Activated CD4-positive, alpha-beta T cell treated with anti-CD3 and anti-CD28 coated beads, Interleukin-2, amount 50 U/mL, for 24 hours (primary cell): Measurements from ENCODE around the gene PSMB9.
"Not testable (repeated sequence)": the region's sequence is repeated elsewhere in the genome, so short reads cannot be mapped to it uniquely, and the experiment has no call there.

Experiments
- DNase-seq, 2 donors: peaks; one replicate each; pipeline ENCODE4 v3.0.0-alpha.2; 2020; ENCODE audit warnings: low read depth in 1 of 2, low spot score in 1 of 2

Gene PSMB9

DNA sequence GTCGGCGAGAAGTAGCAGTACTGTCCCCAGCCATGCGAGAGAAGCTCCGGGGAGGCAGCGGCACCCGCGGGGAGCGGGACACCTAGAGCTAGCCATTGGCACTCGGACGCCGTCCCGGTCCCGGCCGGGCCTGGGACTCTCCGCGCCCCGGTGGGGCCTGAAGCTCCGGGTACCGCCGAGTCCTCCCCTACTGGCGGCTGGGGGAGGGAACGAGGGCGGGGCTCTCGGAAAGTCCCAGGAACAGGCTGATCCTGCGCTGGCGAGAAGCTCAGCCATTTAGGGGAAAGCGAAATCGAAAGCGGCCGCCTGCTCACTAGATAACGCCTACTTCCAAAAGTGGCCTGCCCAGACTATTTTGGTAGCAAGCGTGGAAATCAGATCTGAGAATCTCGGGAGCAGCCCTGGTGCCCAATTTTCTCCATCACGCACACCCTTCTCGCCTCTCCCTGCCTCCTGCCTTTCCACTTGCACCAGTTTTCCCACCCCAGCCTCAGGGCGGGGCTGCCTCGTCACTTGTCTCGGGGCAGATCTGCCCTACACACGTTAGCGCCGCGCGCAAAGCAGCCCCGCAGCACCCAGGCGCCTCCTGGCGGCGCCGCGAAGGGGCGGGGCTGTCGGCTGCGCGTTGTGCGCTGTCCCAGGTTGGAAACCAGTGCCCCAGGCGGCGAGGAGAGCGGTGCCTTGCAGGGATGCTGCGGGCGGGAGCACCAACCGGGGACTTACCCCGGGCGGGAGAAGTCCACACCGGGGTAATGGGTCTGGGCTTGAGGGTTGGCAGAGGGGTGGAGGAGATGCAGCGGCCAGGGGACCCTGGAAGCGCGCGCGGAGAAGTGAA, at the start of gene PSMB9, which contains the start of gene TAP1:
PSMB9 (plus strand) TSS at position 652 of the 835 bp plus-strand sequence; CDS start at position 690, 38 bp downstream.
TAP1 (minus strand) TSS at position 164 of the 835 bp plus-strand sequence; CDS start at position 96, 68 bp downstream.
- peak; percentile 91 to 97 for DNase-seq

GRCh38 chr6:32805404-32805803, 48.6 kb upstream of the PSMB9 start:
- not testable (repeated sequence) for DNase-seq

GRCh38 chr6:32807020-32807580, 46.9 kb upstream of the PSMB9 start:
- no peak for DNase-seq

DNA sequence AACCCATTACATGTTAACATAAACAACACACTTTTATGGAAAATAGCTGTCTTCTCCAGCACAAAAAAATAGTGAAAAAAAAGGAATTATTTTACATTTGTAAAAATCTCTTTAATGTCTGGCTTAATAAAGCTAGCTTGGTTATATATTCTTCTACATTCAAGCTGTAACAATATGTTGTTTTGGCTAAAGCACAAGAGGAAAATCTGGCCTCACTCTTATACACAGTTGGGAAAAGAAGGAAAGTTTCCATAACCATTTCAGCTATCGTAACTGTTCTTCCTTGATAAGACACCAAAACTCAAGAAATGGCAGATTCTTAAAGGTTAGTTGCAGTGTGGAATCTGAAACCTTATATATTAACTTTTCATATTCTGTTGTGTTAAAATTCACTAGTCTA, 44.8 kb upstream of the PSMB9 start:
- no peak for DNase-seq

GRCh38 chr6:32814145-32814544, 39.8 kb upstream of the PSMB9 start:
- DNase-seq = no peak

- DNase-seq = no peak
These were observed 38.9 kb upstream of the PSMB9 start for GRCh38 chr6:32815115-32815514.

DNA sequence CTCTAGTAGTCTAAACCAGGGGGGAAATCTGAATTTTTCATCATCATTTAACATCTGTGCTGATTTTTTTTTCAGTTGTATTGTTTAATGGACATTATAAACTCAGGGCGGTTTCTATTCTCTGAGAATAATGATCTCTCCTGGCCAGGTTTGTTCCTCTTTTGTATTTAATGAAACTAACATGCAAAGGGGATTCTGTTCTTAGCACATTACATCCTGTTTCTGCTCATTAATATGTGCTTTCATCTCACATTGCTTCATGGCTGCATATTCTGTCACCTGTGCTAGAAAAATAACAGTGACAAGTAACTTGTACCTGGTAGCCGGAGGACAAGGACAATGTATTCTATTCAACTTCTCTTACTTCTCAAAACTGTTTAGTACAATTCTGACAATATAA, 38.0 kb upstream of the PSMB9 start:
- DNase-seq = no peak

GRCh38 chr6:32816746-32817204, 37.2 kb upstream of the PSMB9 start, which contains the start of gene HLA-DOB:
TSS of gene HLA-DOB (minus strand) at chr6:32817002. CDS start at chr6:32816951, 51 bp downstream.
- DNase-seq = no peak

DNA sequence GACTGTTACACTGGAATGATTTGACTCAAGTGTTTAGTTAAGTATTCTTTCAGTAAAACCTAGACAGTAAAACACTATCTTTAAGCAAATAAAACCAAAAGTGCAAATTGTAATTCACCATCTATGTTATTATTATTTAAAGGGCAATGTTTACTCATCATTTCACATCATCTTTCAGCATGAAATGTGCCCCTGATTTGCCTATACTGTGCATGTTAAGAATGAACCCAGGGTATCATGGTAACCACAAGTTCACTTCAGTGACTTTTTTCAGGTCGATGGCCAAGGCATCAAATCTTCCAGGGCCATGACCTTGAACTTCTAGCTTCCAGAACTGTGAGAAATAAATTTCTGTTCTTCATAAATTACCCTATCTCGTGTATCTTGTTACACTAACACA, 35.1 kb upstream of the PSMB9 start:
- no peak for DNase-seq

DNA sequence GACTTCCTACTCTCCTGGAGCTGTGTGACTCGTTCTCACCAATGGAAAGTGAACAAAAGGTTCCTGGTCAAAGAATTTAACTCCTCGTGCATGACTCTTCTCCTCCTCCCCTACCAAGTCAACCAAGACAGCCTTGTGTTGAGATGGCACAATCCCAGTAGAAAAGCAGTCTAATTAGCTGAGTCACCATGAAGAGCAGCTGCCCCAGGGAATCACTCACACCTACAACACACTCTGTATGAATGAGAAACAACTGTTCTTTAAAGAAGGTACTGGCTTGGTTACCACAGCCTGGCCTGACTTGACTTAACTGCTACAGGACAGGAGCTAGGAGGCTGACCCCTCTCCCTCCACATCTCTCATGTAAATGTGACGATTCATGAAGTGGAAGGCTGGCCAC, 34.3 kb upstream of the PSMB9 start:
- no peak for DNase-seq

GRCh38 chr6:32825966-32826365, 28.0 kb upstream of the PSMB9 start:
- DNase-seq = no peak

GRCh38 chr6:32827025-32827424, 27.0 kb upstream of the PSMB9 start:
- no peak for DNase-seq

DNA sequence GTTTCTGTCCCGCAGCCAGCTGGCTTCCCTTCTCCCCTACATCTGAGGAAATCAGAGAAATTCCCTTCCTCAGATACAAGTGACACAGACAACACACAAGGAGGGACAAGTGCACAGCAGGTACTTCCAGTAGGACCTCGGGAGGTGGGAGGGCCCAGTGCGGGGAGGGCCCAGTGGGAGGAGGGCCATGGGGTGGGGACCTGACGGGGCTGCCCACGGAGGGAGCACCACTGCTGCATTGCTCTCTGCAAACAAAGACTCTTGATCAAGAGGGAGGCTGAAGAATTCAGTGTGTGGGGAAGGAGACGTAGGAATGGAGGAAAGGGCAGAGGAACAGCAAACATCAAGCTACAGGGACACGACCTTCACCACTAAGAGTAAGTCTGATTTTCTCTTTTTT, 24.5 kb upstream of the PSMB9 start:
- DNase-seq = no peak

DNA sequence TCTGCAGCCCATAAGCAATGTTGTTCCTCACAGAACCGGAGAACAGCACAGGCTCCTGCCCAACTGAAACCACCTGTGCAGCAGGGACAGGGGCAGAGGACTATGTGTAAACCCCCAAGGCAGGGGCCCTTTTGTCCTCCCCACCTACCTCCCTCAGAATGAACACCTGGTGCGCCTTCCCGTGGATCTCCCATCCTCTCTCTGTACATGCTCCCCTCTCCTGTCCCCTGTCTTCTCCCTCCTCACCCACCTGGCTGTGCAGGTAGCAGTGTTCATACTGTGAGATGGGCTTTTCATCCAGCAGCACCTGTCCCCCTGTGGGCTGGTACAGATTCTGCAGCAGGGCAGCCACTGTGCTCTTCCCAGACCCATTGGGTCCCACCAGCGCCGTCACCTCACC, 24.0 kb upstream of the PSMB9 start:
- DNase-seq = no peak

GRCh38 chr6:32830936-32831335, 23.1 kb upstream of the PSMB9 start:
- no peak for DNase-seq

GRCh38 chr6:32832535-32832934, 21.5 kb upstream of the PSMB9 start:
- no peak for DNase-seq

DNA sequence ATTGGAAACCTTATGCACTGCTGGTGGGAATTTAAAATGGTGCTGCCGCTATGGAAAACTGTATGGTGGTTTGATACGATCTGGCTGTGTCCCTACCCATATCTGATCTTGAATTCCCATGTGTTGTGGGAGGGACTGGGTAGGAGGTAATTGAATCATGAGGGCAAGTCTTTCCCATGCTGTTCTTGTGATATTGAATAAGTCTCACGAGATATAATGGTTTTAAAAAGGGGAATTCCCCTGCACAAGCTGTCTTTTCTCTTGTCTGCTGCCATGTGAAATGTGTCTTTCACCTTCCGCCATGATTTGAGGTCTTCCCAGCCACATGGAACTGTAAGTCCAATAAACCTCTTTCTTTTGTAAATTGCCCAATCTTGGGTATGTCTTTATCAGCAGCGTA, 20.3 kb upstream of the PSMB9 start:
- no peak for DNase-seq

DNA sequence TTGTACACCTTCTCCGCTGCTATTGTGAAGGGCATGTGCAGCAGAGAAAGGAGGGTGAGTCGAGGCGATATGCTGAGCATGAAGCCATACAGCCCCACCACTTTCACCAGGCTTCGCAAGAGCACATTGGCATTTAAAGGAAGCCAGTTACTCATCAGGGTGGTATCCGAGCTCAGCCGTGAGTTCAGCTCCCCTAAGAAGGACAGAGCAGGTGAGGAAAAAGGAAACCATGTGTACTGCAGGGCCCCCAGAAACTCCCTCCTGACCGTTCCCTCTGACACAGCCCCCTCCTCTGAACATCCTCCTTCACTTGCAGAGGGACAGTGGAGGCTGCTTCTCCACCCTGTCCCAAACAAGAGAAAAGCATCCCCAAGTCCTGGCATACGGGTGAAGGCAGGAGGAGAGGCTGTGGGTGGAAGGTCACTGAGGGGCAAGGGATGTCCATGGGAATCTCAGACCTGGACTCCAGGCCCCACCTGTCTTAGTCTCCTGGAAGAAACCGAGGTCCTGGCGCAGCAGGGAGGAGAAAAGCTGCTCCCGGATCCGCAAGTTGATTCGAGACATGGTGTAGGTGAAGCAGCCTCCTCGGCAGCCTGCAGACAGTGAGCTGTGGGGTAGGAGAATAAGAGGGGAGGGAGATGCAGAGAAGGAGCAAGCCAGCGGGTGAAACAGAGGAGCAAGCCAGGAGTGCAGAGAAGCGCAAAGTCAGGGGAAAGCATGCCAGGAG, 18.7 kb upstream of the PSMB9 start:
- no peak for DNase-seq

- no peak for DNase-seq
These were observed 17.1 kb upstream of the PSMB9 start for GRCh38 chr6:32836873-32837272.

DNA sequence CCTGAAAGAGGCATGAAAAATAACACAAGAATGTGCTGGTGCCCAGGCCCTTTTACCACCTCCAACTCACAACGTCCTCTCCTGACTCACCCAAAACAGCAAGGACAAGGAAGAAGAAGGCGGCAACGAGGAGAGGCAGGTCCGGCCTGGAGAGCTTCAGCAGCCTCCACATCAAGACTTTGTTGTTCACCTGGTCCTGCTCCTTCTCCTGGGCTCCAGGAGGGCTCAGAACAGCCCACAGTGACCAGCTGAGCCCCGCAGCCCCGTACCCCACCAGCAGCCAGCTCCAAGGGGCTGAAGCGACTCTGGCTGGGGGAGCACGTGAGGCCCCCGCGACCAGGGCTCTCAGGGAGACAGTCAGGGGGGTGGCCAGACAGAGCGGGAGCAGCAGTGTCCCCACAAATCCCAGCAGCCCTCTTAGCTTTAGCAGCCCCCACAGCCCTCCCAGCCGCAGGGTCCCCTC, 16.3 kb upstream of the PSMB9 start:
- DNase-seq = no peak

GRCh38 chr6:32838114-32838958, 15.7 kb upstream of the PSMB9 start, which contains the start of gene TAP2:
TSS of gene TAP2 (minus strand) at chr6:32838739. CDS start at chr6:32838233, 506 bp downstream.
- peak; percentile 96 to 98 for DNase-seq
